ENCODE results near the gene HEBP1.
"Not testable (repeated sequence)": the region's sequence is repeated elsewhere in the genome, so short reads cannot be mapped to it uniquely, and the experiment has no call there.

HEBP1 gene, protein sequence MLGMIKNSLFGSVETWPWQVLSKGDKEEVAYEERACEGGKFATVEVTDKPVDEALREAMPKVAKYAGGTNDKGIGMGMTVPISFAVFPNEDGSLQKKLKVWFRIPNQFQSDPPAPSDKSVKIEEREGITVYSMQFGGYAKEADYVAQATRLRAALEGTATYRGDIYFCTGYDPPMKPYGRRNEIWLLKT

DNA sequence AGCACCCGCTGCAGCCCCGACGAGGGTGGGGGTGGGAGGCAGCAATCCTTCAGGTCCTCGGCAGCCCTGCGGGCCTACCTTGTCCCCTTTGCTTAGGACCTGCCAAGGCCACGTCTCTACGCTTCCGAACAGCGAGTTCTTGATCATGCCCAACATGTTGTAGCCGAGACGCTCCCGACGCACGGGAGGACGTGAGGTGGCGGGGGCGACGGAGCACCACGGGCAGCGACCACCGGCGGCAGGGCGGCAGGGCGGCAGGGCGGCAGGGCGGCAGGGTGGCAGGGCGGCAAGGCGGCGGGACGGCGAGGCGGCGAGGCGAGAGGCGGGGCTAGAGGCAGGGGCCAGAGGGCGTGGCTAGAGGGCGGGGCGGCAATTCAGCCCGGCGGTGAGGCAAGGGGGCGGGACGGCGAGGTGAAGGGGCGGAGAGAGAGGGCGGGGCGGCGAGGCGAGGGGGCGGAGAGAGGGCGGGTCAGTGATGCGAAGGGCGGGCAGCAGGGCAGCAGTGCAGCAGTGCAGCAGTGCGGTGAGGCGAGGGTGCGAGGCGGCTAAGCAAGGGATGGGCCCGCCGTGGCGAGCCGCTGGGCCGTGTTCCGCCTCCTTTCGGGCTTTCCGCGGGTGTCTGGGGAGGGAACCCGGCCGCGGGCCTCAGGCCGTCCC lies at the start of gene HEBP1:
Gene HEBP1 (minus strand): TSS at position 307 of the 657 bp plus-strand sequence. CDS start 151 bp downstream, at position 156.
- DNase-seq (ENCODE audit: low read depth), result peak; percentile 91

DNA sequence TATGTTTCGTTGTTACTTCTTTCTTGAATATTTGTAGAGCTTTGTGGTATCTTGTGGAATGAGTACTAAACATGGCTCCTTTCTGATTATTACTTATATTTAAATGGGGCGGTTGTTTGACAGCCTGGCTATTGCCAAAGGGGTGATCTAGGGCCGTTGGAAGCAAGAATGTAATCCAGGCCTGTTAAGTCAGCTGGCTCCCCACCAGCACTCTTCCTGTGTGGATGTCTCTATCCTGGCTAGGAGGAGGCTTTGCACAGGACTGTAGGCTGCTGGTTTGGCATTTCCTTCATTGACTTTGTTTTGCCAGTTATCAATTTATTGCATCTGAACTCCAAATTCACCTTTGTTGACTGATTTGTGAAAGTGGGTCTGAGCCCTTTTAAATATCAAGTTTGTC lies 49.8 kb upstream of the HEBP1 start:
- DNase-seq (ENCODE audit: low read depth), result peak; percentile 81

DNA sequence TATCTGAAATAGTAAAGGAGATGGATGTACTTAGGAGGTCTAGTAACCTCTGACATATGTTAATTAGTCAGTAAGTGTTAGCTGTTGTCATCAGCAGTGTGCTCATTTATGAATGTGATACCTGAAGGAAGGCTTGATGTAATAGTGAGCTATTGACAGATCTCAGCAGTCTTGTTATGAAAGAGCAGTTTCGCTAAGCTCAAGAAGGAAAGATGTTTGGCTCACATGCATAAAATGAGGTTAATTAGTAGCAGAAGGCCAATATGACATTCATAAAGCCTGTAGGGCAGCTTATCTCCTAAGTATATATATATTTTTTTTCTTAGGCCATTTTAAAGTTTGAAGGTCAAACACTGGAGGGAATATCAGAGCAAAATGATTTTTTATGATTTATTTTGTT lies 46.9 kb upstream of the HEBP1 start:
- no peak for DNase-seq (ENCODE audit: low read depth)

DNA sequence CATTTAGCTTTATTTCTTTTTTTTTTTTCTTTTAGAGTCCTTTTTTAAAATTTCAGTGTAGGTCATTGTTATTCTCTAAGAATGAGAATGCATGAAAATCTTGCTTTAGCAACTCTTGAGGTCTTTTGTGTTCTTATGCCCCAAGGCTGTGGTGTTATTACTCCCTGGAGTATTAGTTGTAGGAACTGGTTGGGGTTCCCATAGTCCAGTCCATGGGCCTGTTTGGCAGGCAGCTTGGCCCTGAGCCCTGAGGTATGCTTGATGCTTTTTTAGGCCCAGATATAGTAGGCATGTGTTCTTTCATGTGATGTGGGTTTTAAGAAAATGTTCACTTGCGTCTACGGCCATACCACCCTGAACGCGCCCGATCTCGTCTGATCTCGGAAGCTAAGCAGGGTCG lies 45.8 kb upstream of the HEBP1 start:
- DNase-seq (ENCODE audit: low read depth), result no peak

DNA sequence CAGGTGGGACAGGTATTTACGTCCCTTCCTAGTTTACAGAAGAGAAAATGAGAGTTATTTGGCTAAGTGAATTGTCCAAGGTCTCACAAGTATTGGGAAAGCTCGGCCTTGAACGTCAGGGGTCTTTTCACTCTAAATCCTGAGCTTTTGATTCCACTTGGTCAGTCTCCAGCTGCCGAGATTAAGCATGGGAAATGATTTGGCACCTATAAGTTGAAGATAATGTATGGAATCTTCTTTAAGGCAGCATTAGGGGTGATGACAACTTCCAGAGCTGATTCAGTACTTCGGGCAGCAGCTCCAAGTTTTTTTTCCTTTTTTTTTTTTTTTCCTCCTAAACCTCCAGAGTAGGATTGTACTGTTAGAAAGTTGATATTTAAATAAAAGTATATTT lies 44.8 kb upstream of the HEBP1 start:
- DNase-seq (ENCODE audit: low read depth), result no peak

DNA sequence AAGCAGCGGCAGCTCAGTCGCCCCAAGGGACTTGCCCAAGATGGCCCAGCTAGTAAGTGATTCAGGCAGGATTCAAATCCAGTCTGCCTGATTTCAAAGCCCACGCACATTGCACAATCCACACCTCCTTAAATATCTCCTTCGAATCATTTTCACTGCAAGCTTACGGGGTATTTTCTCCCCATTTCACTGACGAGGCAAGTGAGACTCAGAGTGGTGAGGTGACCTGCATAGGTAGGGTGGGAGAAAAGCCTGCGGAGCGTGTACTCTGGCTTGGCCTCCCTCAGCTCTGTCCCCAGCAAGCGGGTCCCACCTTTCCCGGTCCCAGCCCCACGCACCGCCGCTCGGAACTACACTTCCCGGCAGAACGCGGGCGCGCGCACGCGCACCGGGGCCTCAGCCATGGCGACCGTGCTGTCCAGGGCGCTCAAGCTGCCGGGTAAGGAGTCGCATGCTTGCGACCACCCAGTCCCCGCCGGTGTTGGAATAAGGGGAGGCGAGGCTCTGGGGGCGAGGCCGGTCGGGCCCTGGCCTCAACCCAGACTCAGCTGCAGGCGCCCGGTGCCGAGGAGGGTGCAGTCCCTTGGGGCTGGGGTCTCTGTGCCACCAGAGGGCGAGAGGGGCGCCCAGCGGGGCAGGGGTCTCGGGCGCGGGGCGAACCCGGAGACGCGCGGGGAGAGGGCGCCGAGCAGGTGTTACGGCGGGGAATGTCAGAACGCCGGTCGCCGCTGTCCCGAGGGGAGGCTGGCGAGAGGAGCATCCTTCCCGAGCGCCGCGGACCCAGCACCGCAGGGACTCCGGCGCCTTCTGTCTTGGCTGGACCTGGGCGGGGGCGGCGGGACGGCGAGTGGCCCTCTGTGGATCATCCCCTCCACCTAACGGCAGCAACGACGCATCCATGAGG lies 44.2 kb upstream of the HEBP1 start, which contains the start of gene FAM234B:
Gene FAM234B (plus strand): TSS at position 380 of the 904 bp plus-strand sequence. CDS start 23 bp downstream, at position 403.
- DNase-seq (ENCODE audit: low read depth), result peak; percentile 75

DNA sequence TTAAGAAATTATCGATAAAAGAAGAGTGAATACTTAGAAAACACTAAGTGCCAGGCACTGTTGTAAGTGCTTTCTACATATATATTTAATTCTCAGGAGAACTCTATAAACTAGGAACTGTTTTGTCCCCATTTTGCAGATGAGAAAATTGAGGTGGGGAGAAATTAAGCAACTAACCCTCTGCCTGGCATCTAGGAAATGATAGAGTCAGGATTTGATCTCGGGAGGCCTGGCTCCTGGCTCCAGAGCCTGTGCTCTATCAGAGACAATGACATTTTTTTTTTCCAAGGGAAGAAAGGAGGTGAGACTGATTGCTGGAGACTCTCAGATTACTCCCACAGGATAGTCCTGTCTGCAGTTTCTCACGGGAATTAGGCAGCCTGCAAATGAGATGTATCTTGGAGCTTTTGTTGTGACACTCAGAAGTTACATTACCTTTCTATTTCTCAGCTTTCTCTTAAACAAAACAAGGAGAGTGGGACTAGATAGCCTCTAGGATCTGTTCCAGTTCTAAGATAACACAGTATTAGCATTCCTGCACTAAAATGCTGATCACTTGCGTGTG lies 42.7 kb upstream of the HEBP1 start:
- no peak for DNase-seq (ENCODE audit: low read depth)

DNA sequence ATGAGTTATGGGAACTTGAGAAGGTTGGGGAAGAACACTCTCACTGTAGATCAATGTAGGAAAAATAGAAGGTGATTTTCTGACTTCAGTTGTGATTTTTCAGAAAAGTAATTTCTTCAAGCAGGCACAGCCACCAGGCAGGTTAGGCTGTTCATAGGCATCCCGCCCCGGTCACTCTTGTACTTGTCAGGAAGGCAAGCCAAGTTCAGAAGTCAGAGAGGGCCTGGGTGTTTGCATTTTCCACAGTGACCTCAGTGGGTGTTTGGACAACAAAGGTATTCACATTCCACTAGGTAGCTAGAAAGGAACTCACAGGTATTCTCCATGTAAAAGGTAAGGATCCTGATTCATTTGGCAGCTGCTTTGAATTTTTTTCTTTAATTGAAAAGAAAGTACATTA lies 41.2 kb upstream of the HEBP1 start:
- DNase-seq (ENCODE audit: low read depth), result no peak

DNA sequence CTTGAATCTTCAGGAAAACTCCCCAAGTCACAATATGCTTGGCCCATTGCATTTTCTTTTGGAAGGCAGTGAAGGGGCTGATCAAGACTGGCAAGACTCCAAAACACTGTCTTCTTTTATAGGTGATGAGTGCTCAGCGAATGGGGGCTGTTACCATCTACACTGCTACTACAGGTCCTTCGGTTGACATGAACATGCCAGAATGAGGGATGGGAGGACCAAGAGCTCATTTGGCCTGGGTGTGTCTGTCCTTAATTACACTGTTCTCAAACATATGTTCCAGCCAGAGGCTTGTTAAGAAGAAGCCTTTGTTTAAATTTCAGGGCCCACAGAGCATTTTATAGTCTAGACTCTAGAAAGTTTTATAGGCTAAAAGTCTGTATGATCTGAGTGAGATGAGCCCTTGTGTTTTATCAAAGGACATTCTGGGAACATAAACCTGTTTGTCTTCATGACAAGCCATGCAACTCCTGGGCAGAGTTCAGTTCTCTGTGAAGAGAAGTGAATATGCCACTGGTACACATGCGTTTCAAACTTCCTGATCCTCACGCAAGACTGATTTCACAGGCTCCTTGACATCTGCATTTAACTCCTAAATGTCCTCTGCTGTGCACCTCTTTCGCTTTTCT lies 39.4 kb upstream of the HEBP1 start:
- DNase-seq (ENCODE audit: low read depth), result no peak

DNA sequence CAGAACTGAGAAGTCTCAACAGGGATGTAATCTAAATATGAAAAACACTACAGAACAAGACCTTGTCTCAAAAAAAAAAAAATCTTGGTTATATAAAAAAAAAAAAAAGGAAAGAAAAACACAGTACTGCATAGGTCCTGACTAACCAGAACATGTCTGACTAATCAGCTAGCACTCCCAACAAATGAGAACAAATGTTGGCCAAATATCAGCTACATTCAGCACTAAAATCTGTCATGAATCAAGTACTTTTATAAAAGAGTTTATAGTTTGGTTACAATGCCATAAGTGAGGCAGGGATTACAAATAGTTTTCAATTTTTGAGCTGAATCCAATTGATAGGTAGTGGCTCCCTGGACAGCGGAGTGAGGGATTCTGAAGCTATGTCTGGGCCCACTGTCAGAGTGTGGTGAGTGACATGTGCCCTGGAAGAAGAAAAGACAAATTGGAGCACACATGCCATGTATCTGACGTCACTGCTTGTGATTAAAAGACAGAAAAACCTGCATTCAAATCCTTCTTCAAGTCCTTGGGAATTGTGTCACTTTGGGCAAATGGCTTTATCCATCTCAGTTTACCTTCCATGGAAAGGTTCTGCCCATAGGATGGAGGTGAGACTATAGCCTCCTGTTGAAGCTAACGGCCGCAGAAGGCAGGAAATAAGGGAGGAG lies 38.6 kb upstream of the HEBP1 start:
- DNase-seq (ENCODE audit: low read depth), result peak; percentile 79

DNA sequence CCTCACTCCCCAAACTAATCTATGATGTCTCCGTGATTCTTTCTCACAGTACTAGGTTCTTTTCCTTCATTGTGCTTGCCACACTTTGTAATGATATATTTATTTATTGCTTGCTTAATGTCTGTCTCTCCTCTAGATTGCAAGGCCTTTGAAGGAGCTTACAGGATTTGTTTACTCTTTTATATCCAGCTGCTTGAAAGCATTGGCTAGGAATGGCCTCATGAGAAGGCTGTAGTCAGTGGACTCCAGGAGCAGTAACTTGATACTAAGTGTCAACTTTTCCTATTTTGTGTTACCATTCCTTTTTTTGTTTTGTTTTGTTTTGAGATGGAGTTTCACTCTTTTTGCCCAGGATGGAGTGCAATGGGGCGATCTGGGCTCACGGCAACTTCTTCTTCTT lies 36.8 kb upstream of the HEBP1 start:
- no peak for DNase-seq (ENCODE audit: low read depth)

DNA sequence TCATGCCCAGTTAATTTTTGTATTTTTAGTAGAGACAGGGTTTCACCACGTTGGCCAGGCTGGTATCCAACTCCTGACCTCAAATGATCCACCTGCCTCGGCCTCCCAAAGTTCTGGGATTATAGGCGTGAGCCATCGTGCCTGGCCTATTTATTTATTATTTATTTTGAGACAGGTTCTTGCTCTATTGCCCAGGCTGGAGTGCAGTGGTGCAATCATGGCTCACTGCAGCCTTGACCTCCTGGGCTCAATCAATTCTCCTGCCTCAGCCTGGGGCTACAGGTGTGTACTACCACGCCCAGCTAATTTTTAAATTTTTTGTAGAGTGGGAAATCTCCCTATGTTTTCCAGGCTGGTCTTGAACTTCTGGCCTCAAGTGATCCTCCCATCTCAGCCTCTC lies 35.3 kb upstream of the HEBP1 start:
- DNase-seq (ENCODE audit: low read depth), result not testable (repeated sequence)

DNA sequence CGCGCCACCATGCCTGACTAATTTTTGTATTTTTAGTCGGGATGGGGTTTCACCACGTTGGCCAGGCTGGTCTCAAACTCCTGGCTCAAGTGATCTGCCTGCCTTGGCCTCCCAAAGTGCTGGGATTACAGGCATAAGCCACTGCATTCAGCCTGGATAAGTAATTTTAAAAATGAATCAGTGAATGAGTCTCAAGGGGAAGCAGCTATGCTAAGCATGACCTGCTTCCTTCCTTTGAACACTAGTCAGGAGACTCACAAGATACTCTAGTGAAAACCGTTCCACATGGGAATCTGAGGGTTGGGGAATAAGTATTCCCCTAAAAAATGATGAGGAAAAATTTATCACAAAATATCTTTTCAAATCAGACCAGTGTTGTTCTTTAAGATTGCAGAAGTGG lies 33.4 kb upstream of the HEBP1 start:
- no peak for DNase-seq (ENCODE audit: low read depth)

DNA sequence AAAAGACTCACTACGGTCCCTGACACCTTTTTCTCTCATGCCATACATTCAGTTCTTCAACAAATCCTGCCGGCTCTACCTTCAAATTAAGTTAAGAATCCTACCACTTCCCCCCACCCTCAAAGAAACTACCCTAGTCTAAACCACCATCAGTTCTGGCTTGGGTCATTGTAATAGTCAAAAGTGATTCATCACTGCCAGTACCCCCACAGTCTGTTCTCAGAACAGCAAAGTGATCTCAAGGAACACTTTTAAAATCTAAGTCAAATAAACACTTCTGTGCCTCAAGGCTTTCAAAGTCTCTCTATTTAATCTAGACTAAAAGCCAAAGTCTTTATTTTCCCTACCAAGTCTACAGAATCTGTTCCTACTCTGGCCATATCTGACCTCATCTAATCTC lies 32.1 kb upstream of the HEBP1 start:
- DNase-seq (ENCODE audit: low read depth), result peak; percentile 37

DNA sequence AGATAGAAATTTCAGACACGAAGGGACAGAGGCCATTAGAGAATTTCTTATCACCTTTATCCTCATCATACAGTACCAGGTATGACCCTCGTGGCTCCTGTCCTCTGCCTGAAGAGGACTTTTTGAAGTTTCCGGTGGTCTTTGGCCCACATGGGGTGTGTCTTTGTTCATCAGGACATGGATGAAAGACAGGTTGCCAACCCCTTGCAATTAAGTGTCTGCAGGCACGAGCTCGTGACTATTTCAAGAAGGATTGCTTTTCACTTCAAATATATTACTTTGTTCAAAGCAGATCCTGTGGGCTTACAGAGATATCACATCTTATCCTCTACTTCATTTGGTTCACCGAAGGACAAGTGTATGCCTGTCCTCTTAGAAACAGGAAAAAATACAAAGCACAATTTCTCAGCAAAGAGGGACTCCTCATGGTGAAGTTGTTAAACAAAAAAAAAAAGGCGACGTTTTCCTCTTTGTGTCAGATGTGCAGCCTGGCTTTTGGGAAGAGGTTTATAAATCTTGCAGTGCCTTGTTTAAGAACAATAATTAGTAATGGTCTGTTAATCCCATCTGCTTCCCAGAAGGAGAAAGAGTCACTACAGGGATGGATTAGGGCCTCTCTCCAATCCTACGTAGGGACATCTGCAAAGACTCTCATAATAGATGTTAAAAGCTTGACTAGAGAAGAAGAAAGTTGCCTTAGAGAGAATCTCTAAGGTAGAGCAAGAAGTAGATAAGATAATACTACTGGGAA lies 30.7 kb upstream of the HEBP1 start:
- DNase-seq (ENCODE audit: low read depth), result no peak

DNA sequence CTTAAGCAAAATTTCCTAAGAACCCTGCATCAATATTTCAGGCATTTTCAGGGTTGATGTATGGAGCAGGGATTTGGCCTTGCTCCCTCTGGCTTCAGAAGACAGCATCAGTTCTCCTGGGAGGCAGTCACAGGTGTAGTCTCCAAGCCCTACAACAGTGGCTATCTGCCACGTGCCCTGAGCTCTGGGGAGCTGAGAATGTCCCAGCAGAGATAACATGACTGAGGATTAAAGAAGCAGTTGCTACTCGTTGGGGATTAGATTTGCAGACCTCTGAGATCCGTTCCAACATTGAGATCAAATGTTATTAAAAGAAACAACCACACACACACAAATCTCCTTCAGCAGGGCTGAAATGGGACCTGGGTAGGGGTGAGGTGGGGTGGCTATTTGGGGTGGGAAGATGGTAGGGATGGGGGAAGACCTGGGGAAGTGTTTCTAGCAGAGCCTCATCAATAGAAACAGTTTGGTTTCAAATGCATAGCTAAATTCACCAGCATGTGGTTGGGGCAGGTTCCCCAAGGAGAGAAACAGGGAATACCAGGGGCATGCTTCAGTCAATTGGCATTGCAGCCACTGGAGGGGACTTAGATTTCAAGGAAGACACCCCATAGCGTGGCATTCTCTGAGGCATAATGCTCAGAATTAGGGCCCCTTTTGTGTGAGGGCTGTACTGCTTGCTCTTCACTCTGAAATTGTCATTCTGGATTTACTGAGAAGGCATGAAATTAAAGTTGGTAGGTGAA lies 28.9 kb upstream of the HEBP1 start:
- no peak for DNase-seq (ENCODE audit: low read depth)

DNA sequence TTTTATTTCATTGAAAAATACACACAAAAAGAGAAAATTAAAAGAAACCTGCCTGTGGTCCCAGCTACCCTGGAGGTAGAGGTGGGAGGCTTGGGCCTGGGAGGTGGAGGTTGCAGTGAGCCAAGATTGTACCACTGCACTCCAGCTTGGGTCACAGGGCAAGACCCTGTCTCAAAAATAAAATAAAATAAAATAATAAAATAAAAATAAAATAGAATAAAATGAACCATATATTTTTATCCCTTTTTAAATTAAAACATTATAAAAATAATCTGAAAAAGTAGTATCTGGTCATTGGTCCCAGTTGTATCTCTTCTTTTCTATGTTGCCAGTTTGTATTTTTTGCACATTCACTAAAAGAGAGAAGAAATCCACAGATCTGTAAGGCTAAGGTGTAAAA lies 27.4 kb upstream of the HEBP1 start:
- DNase-seq (ENCODE audit: low read depth), result no peak

DNA sequence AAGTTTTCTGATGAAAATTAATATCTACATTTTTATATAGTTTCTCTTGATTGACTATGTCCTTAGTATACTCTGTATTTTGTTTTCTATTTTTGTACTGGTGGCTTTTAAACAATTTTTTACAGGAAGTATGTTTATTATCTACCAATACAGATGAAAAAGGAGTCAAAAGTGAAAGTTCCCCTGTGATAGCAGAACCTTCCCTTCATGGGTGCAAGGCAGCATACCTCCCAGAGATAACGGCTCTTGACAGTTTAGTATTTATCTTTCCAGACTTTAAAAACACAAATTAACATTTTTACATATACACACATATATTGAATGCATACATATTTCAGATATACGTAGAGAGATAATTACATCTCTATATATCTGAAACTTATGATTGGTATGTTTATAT lies 27.0 kb upstream of the HEBP1 start:
- no peak for DNase-seq (ENCODE audit: low read depth)

DNA sequence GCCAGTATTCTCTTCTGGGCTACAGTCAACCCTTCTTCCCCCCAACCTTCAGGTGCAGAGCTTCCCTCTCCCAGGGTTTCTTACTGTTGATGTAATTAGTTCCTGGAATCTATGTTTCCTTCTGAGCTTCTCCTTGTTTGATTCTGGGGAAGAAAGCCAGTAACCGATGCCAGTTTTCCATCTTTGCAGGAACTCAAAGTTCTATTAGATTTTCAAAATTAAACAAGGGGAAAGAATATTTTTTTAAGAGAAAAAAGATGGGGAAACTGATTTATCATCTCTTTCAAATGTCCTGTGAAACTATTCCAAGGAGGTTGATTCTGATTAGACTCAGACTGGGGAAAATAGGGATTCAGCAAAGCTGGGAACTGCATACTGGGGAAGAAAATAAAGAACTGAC lies 26.2 kb upstream of the HEBP1 start:
- no peak for DNase-seq (ENCODE audit: low read depth)

DNA sequence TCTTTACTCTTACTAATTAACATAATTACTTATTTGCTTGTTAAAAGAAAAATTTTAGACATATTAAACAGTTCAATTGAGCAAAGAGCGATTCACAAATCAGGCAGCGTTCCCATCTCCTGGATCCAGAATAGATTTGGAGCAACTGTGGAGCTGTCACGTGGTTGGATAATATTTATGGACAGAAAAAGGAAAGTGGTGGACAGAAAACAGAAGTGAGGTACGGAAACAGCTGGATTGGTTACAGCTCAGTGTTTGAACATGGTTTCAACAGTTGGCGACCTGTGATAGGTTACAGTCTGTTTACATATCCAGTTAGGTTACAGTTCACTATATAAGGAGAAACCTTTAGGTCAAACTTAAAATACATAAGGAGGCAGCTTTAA lies 24.5 kb upstream of the HEBP1 start:
- no peak for DNase-seq (ENCODE audit: low read depth)
